Suprapubic skin (tissue), 4 donors: ENCODE results near the gene OCRL. TPM values are rescaled to one million over a fixed set of nuclear protein-coding genes. Genes with fewer than 3 reads are reported as not detected.

Experiments
- DNase-seq, 2 donors: peaks; one replicate each; pipeline ENCODE4 v3.0.0-alpha.2; 2019; ENCODE audit warnings: low spot score in 2 of 2
- H3K27ac ChIP-seq: fragments of 200-600 bp; sonication (generic); one replicate; pipeline ENCODE4 v1.5.1; 2019
- H3K27me3 ChIP-seq: fragments of 200-600 bp; sonication (generic); one replicate; pipeline ENCODE4 v1.5.1; 2019
- H3K36me3 ChIP-seq: fragments of 200-600 bp; sonication (generic); one replicate; pipeline ENCODE4 v1.5.1; 2019
- H3K4me1 ChIP-seq: fragments of 200-600 bp; sonication (generic); one replicate; pipeline ENCODE4 v1.5.1; 2019
- H3K4me3 ChIP-seq: fragments of 200-600 bp; sonication (generic); one replicate; pipeline ENCODE4 v1.5.1; 2019; ENCODE audit warnings: mild to moderate bottlenecking
- H3K9me3 ChIP-seq: fragments of 200-600 bp; sonication (generic); one replicate; pipeline ENCODE4 v1.5.1; 2019
- EP300 ChIP-seq: sonication (generic); formaldehyde crosslinking; IDR thresholded peaks from one replicate; pipeline ENCODE4 v1.6.1; 2017; ENCODE audit warnings: antibody characterized with exemption
- POLR2A ChIP-seq, 2 donors: fragments of 450-650 bp; IDR thresholded peaks; one replicate each; pipeline ENCODE4 v1.6.1; 2017; ENCODE audit warnings: antibody characterized with exemption in 2 of 2, mild to moderate bottlenecking in 2 of 2, moderate library complexity in 2 of 2
- POLR2AphosphoS5 ChIP-seq, 3 donors: sonication (generic); formaldehyde crosslinking; IDR thresholded peaks; one replicate each; pipeline ENCODE4 v1.6.1; 2017; ENCODE audit warnings: antibody characterized with exemption in 3 of 3
- WGBS: methylation state at CpG from one replicate; pipeline ENCODE4 v1.1.5; 2018; 5-methylcytosine and 5-hydroxymethylcytosine counted together
- total RNA-seq, 4 donors: library from RNA; depleted of rRNA; stranded (reverse); fragments of >200 nt; gene quantifications; one replicate each; pipeline ENCODE4 v1.1.0, GENCODE V29; 2016
- TF ChIP-seq, protein P1 (sequence below), 2 donors: fragments of 200-600 bp in 1 of 2; fragments of 450-650 bp in 1 of 2; sonication (generic) in 1 of 2; IDR thresholded peaks; one replicate each; pipeline ENCODE4 v1.5.1; 2016 to 2019; ENCODE audit warnings: antibody characterized with exemption in 2 of 2, mild to moderate bottlenecking in 1 of 2, moderate library complexity in 1 of 2

OCRL gene
- total RNA-seq, 4 donors from 2014 or later: 15.0 to 35.4 (median 16.3) TPM

DNA sequence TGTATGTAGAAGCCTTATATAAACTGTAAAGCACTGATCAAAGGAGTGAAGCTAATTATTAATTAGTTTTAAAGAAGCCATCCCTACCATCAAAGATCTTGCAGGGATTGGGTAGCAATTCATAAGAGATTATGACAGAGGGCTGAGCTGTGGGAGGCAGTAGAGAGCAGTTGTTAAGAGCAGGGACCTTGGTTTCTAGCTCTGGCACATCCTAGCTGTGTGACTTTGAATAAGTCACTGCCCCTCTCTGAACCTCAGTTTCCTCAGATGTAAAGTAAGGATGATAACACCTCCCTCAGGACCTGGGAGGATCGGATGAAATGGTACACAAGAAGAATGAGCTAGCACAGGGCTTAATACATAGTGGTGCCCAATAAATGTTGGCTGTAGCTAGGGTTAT, 69.3 kb downstream of the OCRL start:
- Histone ChIP-seq H3K27me3 (no peaks in the 10 kb centered on the region), H3K9me3 (no peaks in the 10 kb centered on the region), H3K36me3 (no peaks in the 10 kb centered on the region), H3K4me1 (peaks cover 11% of the 10 kb centered on the region), H3K27ac (no peak overlapping the region), H3K4me3 (no peak overlapping the region)
- 95% methylated on average over 1 of the region's 1 CpG for WGBS
- TF ChIP-seq POLR2AphosphoS5 (IDR thresholded peaks at IDR 0.05) (no peak), POLR2A (IDR thresholded peaks at IDR 0.05) (no peak), EP300 (no peak)
- TF ChIP-seq, protein P1, sequence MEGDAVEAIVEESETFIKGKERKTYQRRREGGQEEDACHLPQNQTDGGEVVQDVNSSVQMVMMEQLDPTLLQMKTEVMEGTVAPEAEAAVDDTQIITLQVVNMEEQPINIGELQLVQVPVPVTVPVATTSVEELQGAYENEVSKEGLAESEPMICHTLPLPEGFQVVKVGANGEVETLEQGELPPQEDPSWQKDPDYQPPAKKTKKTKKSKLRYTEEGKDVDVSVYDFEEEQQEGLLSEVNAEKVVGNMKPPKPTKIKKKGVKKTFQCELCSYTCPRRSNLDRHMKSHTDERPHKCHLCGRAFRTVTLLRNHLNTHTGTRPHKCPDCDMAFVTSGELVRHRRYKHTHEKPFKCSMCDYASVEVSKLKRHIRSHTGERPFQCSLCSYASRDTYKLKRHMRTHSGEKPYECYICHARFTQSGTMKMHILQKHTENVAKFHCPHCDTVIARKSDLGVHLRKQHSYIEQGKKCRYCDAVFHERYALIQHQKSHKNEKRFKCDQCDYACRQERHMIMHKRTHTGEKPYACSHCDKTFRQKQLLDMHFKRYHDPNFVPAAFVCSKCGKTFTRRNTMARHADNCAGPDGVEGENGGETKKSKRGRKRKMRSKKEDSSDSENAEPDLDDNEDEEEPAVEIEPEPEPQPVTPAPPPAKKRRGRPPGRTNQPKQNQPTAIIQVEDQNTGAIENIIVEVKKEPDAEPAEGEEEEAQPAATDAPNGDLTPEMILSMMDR (IDR thresholded peaks at IDR 0.05): no peak
- DNase-seq: no peak

DNA sequence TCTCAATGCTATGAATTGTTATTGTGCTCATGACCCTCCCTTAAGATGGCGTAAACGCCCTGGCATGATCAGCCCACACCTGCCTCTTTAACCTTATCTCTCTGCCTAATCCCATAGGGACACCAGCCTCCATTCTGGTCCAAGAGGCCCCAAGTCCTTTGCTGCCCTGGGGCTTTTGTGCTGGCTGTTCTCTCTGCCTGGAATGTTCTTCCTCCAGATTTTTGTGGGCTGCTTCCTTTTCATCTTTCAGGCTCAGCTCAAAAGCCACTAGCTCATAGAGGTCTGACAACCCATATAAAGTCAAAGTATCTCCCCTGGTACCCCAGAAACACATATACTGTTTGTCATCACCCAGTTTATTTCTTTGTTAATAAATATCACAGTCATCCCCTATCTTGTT, 72.3 kb downstream of the OCRL start:
- Histone ChIP-seq H3K4me1 (peaks cover under 1% of the 10 kb centered on the region), H3K4me3 (no peak overlapping the region), H3K9me3 (no peaks in the 10 kb centered on the region), H3K36me3 (no peaks in the 10 kb centered on the region), H3K27ac (no peak overlapping the region), H3K27me3 (no peaks in the 10 kb centered on the region)
- TF ChIP-seq POLR2AphosphoS5 (IDR thresholded peaks at IDR 0.05) (no peak), POLR2A (IDR thresholded peaks at IDR 0.05) (no peak), EP300 (no peak)
- TF ChIP-seq, protein P1 (IDR thresholded peaks at IDR 0.05): no peak
- no peak for DNase-seq
- WGBS: 81% methylated on average over 2 of the region's 2 CpGs

DNA sequence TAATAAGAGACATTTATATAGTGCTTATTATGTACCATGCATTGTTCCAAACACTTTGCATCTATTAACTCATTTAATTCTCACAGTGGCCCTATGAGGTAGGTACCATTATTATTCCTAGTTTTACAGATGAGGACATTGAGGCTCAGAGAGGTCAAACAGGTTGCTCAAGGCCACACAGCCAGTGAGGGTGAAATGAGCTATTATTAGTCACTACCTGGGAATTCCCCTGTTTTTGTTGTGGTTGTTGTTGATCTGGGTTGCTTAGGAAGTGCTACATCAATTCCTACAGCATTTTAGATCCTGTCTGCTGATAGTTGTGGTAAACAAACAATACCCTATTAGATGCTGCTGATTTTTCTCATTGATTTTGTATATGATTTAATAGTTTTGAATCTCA, 73.5 kb downstream of the OCRL start:
- Histone ChIP-seq H3K36me3 (no peaks in the 10 kb centered on the region), H3K4me3 (no peak overlapping the region), H3K27ac (no peak overlapping the region)

DNA sequence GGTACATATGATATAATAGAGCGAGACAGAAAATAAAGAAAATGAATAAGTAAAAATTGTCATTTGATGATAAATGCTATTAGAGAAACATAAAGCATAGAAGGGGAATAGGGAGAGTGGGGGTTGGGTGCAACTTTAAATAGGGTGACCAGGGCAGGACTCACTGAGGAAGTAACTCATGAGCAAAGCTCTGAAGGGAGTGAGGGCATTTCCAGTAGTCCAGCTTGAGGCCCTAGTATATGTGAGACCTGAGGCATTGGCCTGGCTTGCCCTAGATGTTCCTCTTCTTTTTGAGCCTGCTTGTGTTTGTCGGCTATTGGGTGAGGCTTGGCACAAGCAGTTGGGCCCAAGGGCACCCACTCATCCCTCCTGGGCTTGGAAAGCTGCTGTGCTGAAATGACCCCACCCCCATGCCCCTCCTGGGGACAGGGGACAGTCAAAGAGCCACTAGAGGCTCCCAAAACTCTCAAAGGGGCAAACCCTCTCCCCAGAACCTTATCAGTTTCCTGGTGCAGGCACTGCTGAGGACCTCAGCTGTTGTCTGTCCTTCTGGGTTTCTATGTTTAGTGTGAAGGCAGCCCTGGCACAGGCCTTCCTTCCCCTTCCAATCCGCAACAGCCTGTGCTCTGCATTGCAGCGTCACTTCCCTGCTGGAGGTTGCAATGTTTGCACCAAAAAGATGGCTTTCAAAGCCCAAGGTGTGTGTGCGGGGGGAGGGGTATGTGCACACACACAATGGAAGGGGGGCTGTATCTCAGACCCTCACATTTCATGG, 74.6 kb downstream of the OCRL start:
- no peak for DNase-seq
- no peaks in the 10 kb centered on the region for H3K9me3 ChIP-seq
- WGBS: 79% methylated on average over 5 of the region's 5 CpGs

More for the DNA sequence above, 73.5 kb downstream of the OCRL start:
- Histone ChIP-seq H3K27me3 (no peaks in the 10 kb centered on the region), H3K4me1 (no peaks in the 10 kb centered on the region), H3K9me3 (no peaks in the 10 kb centered on the region)
- TF ChIP-seq EP300 (no peak), POLR2A (IDR thresholded peaks at IDR 0.05) (no peak), POLR2AphosphoS5 (IDR thresholded peaks at IDR 0.05) (no peak)
- TF ChIP-seq, protein P1 (IDR thresholded peaks at IDR 0.05): no peak
- DNase-seq: no peak

DNA sequence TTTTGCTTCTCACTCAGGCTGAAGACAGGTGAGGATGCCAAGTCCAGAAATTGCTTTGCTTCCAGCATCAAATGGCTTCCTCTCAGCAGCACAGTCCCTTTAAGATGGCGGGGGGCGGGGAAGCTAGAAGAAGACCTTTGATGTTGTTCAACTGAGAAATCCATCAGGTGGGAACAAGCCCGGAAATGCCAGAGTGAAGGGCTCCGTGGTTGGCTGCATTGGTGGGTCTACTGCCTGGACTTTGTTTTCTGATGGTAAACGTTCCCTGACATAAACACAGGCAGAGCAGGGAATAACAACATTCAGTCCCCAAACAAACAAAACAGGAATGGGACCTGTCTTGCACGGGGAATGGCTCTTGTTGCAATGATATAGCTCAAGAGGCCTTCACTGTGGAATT, 77.4 kb downstream of the OCRL start:
- no peak overlapping the region for H3K27ac ChIP-seq
- H3K9me3 ChIP-seq: no peaks in the 10 kb centered on the region
- H3K4me1 ChIP-seq: no peaks in the 10 kb centered on the region
- no peaks in the 10 kb centered on the region for H3K36me3 ChIP-seq
- no peaks in the 10 kb centered on the region for H3K27me3 ChIP-seq
- no peak for DNase-seq
- 68% methylated on average over 5 of the region's 6 CpGs for WGBS
- TF ChIP-seq POLR2AphosphoS5 (IDR thresholded peaks at IDR 0.05) (no peak), EP300 (no peak), POLR2A (IDR thresholded peaks at IDR 0.05) (no peak)
- TF ChIP-seq, protein P1 (IDR thresholded peaks at IDR 0.05): no peak
- no peak overlapping the region for H3K4me3 ChIP-seq

More for the DNA sequence above, 74.6 kb downstream of the OCRL start:
- Histone ChIP-seq H3K27me3 (no peaks in the 10 kb centered on the region), H3K4me1 (no peaks in the 10 kb centered on the region), H3K27ac (no peak overlapping the region), H3K36me3 (no peaks in the 10 kb centered on the region), H3K4me3 (no peak overlapping the region)
- TF ChIP-seq POLR2AphosphoS5 (IDR thresholded peaks at IDR 0.05) (no peak), EP300 (no peak), POLR2A (IDR thresholded peaks at IDR 0.05) (no peak)
- TF ChIP-seq, protein P1 (IDR thresholded peaks at IDR 0.05): no peak
